ENCODE data around the gene ABTB1.
"Not testable (repeated sequence)": the region's sequence is repeated elsewhere in the genome, so short reads cannot be mapped to it uniquely, and the experiment has no call there.

ABTB1 gene

DNA sequence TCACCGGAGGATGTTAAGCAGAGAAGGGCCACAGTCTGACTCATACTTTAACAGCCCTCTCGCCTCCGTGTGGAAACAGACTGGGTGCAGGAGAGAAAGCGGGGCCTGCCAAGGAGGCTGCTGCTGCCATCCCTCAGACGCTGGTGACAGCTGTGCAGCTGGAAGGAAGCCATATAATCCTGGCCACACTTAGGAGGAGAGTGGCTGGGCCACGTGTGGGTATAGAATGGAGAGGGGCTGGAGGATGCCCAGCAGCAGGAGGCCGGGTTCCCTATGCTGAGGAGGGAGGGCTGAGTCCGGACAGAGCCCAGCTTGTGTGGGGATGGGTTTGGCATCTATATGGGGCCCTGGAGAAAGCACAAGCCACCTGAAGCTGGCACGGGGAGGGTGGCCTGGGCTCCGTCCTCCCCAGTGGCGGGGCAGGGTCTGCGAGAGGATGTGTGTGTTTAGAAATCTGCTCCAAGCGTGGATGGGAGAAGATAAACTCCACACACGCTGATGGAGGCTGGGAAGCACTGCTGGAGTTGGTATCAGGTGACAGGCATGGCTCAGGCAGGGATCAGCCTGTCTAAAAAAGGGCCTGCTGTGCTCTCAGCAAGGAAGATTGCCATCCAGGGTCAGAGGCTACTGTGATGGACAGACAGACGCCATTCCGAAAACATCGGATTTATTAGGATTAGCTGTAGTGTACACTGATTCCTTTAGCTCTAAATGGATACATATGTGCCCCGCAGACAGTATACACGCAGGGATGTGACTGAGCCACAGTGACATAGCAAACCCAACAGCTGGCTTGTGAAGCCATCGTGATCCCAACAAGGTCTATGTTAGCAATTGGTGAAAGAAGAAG, 15.9 kb downstream of the ABTB1 start:
- DNase-seq (ENCODE audit: low spot score): no peak

DNA sequence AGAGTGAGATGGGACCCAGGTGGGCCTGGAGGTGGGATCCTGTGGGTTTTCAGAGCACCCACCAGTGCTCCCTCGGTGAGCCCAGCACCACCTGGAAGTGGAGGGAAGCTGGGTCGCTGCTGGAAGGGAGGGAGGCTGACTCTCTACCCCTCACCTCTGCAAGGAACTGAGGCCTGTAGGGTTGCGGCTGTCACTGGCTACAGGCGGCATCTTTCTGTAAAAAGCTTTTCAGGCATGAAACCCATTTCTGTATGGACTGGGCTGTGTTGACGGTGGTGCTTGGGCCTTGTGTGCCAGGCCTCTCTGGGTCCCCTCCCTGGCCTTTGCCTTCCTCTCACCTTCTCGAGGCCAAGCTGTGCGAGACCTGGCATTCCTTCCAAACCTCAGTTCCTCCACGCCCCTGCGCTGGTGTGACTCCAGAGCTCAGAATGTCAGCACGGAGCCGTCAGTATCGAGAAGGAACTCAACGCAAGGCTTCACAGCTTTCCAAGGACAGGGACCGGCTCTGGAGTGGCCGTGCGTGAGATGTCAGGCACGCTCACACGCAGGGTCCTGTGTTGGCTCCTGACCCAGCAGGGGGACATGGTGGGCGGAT, 16.6 kb downstream of the ABTB1 start:
- no peak for DNase-seq (ENCODE audit: low spot score)

DNA sequence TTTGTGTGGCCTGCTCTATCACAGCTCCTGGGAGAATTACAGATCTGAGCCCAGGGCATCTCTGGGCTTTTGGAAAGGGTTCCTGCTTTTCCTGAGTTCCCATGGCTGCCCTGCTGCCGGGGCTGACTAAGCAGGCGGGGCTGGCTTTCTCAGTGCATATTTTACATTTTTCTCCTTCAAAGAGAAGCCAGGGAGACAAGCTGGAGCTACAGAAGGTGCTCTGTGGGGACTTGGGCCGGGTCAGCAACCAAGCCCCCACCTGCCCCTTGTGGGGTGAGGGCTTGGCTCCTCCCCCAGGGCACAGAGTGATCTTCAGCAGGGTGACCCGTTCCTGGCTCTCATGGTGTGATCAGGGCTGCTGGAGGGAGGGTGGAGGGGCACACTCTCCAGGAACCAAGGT, 17.4 kb downstream of the ABTB1 start:
- DNase-seq (ENCODE audit: low spot score): no peak

DNA sequence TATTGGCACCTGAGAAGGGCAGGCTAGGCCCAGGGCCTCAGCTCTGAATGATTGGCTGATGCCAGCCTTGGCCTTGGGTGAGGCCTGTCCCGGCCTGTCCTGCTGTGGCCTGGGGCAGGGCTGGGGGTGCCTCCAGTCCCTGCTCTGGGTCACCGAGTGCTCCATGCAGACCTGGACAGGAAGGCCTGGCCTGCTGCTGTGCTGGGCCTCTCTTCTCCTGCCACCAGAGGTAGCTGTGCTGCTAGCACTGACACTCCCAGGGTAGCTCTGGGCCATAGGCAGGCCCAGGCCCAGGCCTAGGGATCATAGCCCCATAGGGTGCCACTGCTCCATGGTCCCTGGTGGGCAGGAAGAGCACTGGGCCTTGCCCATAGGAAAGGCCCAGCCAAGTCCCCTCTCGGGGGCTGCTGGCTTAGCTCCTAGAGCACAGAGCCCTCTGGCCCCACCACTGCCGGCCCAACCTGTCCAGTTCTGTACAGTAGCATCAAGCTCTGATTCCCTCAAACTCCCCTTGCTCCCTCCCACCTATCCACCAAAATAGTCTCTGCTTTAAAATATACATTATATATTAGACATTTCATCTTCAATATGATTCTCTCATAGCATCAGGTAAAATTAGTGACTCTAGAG, 18.2 kb downstream of the ABTB1 start:
- DNase-seq (ENCODE audit: low spot score): no peak

DNA sequence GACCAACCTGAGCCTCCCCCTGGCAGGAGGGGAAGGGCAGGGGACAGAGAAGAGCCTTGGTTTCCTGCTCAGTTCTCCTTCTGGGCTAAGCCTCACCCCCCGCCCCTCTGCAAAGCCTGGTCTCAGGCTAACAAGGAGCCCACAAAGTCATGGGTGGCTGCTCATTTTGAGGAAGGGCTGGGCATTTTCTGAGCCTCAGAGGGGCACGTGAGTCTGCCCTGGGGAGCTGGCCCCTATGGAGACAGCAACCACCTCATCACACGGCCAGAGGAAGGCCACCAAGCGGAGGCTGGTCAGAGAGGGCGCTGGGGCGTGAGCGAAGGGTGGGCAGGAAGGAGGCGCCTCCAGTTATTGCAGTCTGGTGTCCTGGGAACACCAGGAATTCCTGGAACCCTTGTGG, 18.7 kb downstream of the ABTB1 start:
- no peak for DNase-seq (ENCODE audit: low spot score)

DNA sequence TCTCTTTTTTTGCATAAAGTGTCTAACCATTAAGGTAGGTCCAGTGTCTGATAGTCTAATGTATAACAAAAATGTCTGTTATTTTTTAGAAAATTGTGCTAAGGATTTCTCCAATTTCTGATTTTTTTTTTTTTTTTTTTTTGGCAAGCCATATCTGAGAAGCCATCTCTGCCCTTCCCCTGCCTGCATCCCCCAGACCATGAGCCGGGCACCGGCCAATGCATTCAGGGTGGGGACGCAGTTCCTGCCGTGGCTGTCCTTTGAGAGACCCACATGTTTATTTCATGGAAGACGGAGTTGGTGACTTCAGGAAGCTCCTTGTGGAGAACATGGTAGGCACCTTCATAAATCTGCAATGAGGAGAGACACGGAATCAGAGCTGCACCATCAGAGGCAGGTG, 19.2 kb downstream of the ABTB1 start:
- DNase-seq (ENCODE audit: low spot score): no peak

DNA sequence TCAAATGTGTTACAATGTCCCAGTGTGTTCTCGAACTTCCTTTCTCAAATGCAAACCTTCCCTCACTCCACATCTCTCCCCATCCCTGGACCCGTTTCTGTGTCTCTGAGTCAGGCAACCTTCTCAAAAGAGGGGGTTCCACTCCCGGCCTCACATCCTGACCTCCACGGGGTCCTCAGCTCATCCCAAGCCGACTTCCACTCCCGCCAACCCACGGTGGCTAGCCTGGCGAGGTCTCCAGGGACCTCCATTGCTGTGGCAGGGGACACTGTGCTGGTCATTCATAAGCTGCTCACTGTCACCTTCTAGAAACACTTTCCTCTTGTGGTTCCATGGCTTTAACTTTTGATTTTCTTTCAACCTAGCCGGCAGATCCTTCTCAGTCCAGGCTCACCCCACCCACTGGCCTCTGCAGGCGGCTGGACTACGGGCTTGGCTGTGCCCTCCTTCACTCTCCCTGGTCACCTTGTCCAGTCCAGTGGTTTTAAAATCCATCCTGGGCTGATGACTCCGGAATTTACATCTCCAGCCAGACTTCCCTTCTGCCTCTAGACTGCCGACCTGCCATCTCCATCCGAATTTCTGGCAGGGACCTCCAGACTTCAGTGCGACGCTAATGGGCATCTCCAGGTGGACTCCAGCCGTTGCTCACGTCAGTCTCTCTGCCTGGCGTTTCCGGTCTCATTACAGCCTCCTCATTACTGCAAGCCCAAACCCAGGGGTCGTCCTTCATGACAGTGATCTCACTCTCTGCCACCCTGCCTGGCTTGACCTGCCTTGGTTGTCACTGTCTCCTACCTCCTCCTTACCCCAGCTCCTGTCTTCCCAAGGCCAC, 20.0 kb downstream of the ABTB1 start:
- no peak for DNase-seq (ENCODE audit: low spot score)

DNA sequence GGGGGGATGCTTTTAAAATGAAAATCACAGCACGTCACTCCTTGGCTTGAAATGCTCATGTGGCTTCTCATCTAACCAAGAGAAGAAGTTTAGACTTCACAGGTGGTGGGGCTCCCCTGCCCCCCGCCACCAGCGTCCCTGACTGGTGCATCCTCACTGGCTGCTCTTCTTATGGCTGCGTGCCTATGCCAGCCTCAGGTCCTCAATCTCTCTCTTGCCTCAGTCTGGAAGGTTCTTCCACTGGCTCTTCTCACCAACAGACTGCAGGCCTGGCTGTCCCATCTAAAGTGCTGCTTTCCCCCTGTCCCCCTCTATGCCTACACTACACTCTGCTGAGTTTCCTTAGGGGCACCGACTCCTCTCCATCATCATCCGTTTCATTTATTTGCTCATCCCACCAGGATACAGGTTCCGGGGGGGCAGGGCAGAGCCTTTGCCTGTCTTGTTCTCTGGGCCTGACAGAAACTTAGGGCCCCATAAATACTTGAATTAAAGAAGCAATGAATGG, 20.6 kb downstream of the ABTB1 start:
- DNase-seq (ENCODE audit: low spot score): no peak

DNA sequence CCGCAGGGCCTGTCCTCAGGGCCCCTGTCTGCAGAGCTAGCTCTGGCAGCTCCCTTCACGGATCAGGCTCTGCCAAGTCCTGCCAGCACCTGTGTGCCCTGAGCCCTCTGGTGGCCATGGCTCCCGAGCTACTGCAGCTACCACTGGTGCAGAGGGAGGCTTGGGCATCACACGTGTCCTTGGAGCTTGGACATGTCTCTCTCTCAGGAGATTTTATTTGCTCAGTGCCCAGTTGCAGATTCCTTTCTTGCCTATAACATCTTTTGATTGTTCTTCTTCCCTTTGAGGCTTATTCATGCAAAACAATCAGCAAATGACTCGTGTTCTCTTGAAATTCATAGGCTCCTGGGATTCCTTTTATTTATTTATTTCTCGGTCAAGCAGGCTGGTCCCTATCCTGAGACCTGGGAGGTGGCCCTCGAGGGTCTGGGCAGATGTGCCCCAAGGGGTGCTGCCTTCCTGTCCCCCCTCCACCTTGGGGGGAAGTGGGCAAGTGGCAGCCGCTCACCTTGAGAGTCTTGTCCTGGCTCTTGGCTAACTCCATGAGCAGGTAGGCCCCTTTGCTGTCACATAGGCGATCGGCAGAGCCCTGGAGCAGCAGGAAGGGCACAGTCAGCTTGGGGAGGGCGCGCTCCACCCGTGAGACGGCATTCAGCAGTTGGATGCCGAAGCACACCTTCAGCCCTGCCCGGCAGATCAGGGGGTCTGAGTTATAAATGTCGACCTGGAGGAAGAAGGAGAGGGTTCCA, 21.9 kb downstream of the ABTB1 start:
- no peak for DNase-seq (ENCODE audit: low spot score)

DNA sequence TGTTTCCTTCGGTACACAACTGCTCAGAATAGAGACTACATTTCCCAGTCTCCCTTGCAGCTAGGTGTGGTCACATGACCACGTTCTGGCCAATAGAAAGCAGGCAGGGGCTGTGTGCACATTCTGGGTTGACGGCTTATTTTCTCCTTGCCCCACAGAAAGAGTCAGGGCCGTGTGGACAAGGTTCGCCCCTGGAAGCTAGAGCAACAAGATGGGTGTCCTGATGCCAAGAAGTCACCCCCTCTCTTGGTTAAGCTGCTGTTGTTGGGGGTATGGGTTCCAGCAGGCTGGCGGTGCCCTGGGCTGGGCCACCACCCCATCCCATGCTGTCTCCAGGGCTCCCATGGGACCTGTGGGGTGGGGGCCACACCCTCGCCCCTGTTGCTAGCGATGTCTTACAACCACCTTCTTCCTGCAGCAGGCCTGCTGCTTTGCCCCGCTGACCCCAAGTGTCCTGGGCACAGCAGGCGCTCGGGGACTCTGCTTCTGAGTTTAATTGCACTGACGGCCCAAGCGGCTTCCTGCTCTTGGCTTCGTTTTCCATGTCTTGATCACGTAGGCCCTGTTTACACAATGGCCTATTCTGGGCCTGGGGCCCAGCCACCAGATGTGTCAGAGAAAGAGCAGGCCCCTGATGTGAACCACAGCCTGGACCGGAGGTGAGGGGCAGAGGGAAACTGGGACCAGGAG, 24.9 kb downstream of the ABTB1 start:
- peak; percentile 78 for DNase-seq (ENCODE audit: low spot score)

DNA sequence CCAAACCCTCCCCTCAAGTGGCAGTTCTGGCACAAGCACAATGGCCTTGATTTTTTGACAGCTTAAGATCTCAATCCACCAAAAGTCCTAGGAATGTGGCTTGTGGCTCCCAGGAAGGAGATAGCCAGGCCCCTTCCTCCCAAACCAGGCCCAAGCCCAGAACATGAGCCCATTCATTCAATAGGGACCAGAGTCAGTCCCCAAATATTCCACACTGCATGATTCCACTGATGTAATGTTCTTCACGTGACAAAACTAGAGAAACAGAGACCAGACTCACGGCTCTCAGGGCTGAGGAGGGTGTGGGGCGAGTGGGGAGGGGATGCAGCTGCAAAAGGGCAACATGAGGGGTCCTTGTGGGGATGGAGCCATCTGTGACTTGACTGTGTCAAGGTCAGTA, 25.5 kb downstream of the ABTB1 start:
- no peak for DNase-seq (ENCODE audit: low spot score)

DNA sequence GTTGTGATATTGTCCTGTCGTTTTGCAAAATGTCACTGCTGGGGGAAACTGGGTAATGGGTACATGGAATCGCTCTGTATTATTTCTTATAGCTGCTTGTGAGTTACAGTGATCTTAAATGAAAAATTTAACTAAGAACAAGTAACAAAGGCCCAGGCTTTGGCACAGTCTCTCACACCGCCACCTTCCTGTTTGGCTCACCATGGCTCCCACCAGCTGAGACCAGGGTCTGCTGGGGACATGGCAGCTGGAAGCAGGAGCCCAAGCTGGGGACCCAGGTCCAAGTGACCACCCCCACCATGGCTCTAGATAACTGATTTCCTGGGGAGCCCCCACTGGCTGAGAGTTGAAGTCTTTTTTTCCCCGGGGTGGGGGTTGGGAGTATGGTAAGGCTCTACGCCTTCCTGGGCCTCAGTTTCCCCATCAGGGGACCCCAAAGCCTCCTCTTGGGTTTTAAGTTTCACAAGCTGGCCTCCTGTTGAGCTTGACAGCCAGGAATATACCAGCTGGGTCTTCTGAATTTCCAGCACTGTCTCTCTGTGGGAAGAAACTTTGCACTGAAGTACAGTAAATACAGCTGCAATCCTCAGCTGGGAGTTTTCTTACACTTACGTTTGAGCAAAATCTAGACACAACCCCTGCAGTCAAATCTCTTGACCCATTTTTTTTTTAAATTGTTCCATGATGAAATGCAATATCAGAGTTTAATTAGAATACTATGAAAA, 26.1 kb downstream of the ABTB1 start:
- no peak for DNase-seq (ENCODE audit: low spot score)

DNA sequence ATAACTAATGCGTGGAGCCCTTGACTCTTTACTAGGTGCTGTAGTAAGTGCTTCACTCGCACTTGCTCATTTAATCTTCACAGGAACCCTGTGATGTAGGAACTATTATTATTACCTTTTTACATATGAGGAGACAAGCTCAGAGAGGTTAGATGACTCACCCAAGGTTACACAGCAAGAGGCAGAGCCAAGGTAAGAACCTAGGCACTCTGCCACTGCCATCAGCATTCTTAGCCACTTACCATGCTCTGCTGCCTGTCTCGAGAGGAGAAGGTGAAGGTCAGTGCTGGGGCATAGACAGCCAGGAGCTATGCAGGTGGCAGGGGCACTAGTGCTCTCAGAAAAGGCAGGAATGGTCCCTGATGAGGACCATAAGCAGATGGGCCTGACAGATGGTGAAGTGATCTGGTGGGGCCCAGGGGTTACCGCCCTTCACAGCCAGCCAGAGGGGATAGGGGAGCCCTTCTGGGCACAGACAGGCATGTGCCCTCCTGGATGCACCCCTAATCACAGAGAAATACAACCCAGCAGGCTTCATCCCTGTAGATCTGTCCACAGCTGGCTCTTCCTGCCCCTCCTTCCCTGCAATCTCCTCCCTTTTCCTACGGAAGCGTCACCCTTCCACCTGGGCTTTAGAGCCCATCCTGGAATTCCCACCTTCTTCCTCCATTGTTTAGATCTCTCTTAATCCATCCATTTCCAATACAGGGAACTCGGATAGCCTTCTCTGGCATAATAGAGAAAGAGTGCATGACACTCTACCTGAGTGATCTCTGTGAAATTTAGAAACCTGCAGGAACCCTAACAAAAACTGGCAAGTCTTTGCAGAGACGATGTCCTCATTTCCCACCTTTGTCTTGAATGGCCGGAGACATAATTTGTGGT, 26.9 kb downstream of the ABTB1 start:
- DNase-seq (ENCODE audit: low spot score): no peak

DNA sequence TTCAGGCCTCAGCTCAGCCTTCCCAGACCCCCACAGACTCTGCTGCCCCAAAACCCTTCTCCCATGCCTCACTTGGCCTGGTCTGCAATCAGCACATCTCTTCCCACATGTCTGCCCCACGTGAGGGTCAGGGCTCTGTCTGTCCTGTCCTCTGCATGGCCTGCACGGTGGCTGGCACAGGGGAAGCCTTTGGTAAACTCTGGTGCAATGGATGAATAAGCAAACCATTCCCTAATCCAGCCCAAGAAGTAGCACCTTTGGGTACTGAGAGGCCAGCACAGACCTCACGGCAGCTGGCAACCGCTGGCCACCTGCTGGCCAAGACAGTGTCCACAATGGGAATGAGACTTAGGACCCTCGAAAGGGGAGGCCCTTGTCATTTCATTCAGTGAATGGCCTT, 27.7 kb downstream of the ABTB1 start:
- no peak for DNase-seq (ENCODE audit: low spot score)

DNA sequence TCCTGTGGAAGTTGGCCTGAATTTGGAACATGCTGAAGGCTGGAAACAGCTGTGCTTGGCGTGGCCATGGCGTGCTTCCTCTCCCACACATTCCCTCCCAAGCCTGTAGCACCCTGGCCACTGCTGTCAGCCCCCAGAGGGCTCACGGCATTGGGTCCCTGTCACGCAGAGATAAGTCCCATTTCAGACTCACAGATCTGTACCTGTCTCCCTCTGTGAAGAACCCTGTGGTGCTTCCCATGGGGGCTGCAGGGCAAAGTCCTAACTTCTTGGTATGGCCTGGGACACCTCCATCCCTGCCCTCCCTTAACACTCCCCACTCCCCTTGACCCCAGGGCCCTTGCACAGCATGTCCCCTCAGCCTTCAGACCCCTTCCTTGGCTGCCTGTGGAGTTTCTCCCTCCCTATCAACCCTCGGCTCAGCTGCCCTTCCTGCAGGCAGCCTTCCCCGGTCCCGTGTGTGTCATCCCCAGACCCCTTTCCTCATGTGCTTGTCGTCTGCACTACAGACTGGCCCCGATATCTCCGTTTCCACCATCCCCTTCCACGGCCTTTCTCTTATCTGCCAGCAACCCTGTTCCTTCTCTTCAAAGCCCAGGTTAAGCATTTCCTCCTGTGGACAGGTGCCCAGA, 28.6 kb downstream of the ABTB1 start:
- no peak for DNase-seq (ENCODE audit: low spot score)

DNA sequence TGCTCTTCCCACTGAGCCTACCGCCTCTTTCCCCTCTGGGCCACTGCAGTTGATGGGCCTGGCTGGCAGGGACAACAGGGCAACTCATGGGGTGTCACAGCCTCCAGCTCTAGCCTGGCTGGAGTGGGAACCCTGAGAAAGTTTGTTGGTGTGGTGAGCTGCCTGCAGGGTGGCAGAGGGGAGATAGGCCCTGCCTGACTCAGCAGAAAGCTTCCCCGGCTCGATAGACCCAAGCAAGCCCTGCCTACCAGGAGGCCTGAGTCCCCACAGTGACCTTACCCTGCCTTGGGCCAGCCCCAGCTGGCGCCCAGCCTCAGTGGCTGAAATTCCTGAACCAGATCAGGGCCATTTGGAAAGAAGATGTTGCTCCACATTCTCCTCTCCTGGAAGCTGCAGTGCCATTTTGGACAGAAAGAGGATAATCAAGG, 29.4 kb downstream of the ABTB1 start:
- no peak for DNase-seq (ENCODE audit: low spot score)

DNA sequence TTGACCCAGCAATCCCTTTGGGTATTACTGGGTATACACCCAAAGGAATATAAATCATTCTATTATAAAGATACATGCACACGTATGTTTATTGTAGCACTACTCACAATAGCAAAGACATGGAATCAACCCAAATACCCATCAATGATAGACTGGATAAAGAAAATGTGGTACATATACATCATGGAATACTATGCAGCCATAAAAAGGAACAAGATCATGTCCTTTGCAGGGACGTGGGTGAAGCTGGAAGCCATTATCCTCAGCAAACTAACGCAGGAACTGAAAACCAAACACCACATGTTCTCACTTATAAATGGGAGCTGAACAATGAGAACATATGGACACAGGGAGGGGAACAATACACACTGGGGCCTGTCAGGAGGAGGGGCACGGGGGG, 32.1 kb downstream of the ABTB1 start:
- DNase-seq (ENCODE audit: low spot score): not testable (repeated sequence)

DNA sequence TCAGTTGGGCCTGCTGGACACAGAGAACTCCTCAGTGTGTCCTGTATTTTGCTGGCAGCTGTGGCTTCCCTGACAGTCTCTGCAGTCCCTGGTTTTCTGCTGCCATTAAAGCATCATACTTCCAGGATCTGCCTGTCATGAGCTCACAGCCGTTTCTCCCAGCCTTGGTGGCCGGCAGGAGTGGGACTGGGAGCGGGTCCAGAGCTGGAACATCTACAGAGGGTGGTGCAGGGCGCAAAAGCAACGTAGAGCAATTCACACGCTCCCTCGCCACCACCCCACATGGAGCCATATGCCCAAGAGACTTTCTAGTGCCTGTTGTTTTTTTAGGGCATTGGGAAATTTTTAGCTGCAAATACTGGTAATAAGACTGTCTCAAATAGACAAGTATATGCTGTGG, 33.6 kb downstream of the ABTB1 start:
- DNase-seq (ENCODE audit: low spot score): peak; percentile 29
